Omental fat pad (tissue), 4 donors: ENCODE measurements around the gene EPHA6. TPM values are rescaled to one million over a fixed set of nuclear protein-coding genes. Genes with fewer than 3 reads are reported as not detected.

Experiments used
- ATAC-seq: fragments of 150-250 bp; one replicate; pipeline ENCODE4 v1.9.1; 2016; ENCODE audit warnings: mild to moderate bottlenecking, moderate library complexity; ENCODE audit not compliant: low FRiP score
- DNase-seq: peaks from one replicate; pipeline ENCODE4 v3.0.0-alpha.2; 2019; ENCODE audit warnings: low spot score
- CTCF ChIP-seq, 3 donors: fragments of 450-650 bp; IDR thresholded peaks; one replicate each; pipeline ENCODE4 v1.5.1; 2016 to 2017; ENCODE audit warnings: antibody characterized with exemption in 3 of 3, mild to moderate bottlenecking in 3 of 3, moderate library complexity in 2 of 3
- total RNA-seq, 4 donors: library from RNA; depleted of rRNA; stranded (reverse); fragments of >200 nt; gene quantifications; one replicate each; pipeline ENCODE4 v1.1.0, GENCODE V29; 2016

Gene EPHA6
- total RNA-seq, 4 donors from 2014 or later, result 0.56 to 5.0 (median 2.4) TPM; not detected in 1

- no peak for TF ChIP-seq CTCF (IDR thresholded peaks at IDR 0.05)
- no peak for ATAC-seq
- DNase-seq, result no peak
These were observed 533.4 kb downstream of the EPHA6 start for GRCh38 chr3:97347780-97348179.

GRCh38 chr3:97350971-97351370 lies 536.6 kb downstream of the EPHA6 start:
- DNase-seq (no peak), ATAC-seq (no peak)
- no peak for TF ChIP-seq CTCF (IDR thresholded peaks at IDR 0.05)

GRCh38 chr3:97353176-97353575 lies 538.8 kb downstream of the EPHA6 start:
- TF ChIP-seq CTCF (IDR thresholded peaks at IDR 0.05), result no peak
- ATAC-seq (no peak), DNase-seq (no peak)

- TF ChIP-seq CTCF (IDR thresholded peaks at IDR 0.05), result no peak
- DNase-seq, result no peak
- no peak for ATAC-seq
These were observed 545.6 kb downstream of the EPHA6 start for GRCh38 chr3:97359977-97360376.

GRCh38 chr3:97360804-97361203 lies 546.4 kb downstream of the EPHA6 start:
- TF ChIP-seq CTCF (IDR thresholded peaks at IDR 0.05), result no peak
- no peak for ATAC-seq
- DNase-seq, result no peak

- ATAC-seq (no peak), DNase-seq (no peak)
- TF ChIP-seq CTCF (IDR thresholded peaks at IDR 0.05), result no peak
These were observed 570.2 kb downstream of the EPHA6 start for GRCh38 chr3:97384583-97384982.

GRCh38 chr3:97388774-97389173 lies 574.4 kb downstream of the EPHA6 start:
- no peak for ATAC-seq
- TF ChIP-seq CTCF (IDR thresholded peaks at IDR 0.05), result no peak
- DNase-seq, result no peak
